HEK293 (cell line): Measurements from ENCODE around the gene TCF12.

Experiments used
- GLI2 ChIP-seq: fragments of 450-650 bp; formaldehyde crosslinking; IDR thresholded peaks from 2 replicates; pipeline ENCODE4; 2017; ENCODE audit warnings: missing biosample characterization, missing genetic modification characterization, low read depth, borderline replicate concordance
- KLF1 ChIP-seq: fragments of 450-650 bp; formaldehyde crosslinking; IDR thresholded peaks from 2 replicates; pipeline ENCODE4 v1.5.1; 2016; ENCODE audit warnings: missing biosample characterization, missing genetic modification characterization
- OVOL3 ChIP-seq: fragments of 450-650 bp; formaldehyde crosslinking; IDR thresholded peaks from 2 replicates; pipeline ENCODE4 v1.5.1; 2016; ENCODE audit warnings: missing biosample characterization, missing genetic modification characterization
- PATZ1 ChIP-seq: fragments of 450-650 bp; formaldehyde crosslinking; IDR thresholded peaks from 2 replicates; pipeline ENCODE4 v1.5.1; 2016; ENCODE audit warnings: missing biosample characterization, missing genetic modification characterization
- YY1 ChIP-seq: fragments of 450-650 bp; formaldehyde crosslinking; IDR thresholded peaks from 2 replicates; pipeline ENCODE4 v1.5.1; 2018; ENCODE audit warnings: missing biosample characterization, missing genetic modification characterization
- ZBTB48 ChIP-seq: fragments of 450-650 bp; formaldehyde crosslinking; IDR thresholded peaks from 2 replicates; pipeline ENCODE4 v1.5.1; 2016; ENCODE audit warnings: missing biosample characterization, missing genetic modification characterization
- ZEB2 ChIP-seq: fragments of 450-650 bp; formaldehyde crosslinking; IDR thresholded peaks from 2 replicates; pipeline ENCODE4 v1.5.1; 2016; ENCODE audit warnings: missing biosample characterization, missing genetic modification characterization
- ZFHX2 ChIP-seq: fragments of 450-650 bp; formaldehyde crosslinking; conservative IDR thresholded peaks from 2 replicates; pipeline ENCODE4 v1.5.1; 2016; ENCODE audit warnings: missing biosample characterization, missing genetic modification characterization
- ZNF23 ChIP-seq: fragments of 450-650 bp; formaldehyde crosslinking; IDR thresholded peaks from 2 replicates; pipeline ENCODE4 v1.5.1; 2016; ENCODE audit warnings: missing biosample characterization, missing genetic modification characterization, borderline replicate concordance
- ZNF266 ChIP-seq: fragments of 450-650 bp; formaldehyde crosslinking; IDR thresholded peaks from 2 replicates; pipeline ENCODE4 v1.5.1; 2016; ENCODE audit warnings: missing biosample characterization, missing genetic modification characterization, low read depth
- ZNF404 ChIP-seq: fragments of 450-650 bp; formaldehyde crosslinking; IDR thresholded peaks from 2 replicates; pipeline ENCODE4 v1.5.1; 2017; ENCODE audit warnings: missing biosample characterization, missing genetic modification characterization
- ZNF514 ChIP-seq: fragments of 450-650 bp; formaldehyde crosslinking; IDR thresholded peaks from 2 replicates; pipeline ENCODE4 v1.5.1; 2016; ENCODE audit warnings: missing biosample characterization, missing genetic modification characterization
- ZNF549 ChIP-seq: fragments of 450-650 bp; IDR thresholded peaks from 2 replicates; pipeline ENCODE4 v1.5.1; 2018; ENCODE audit warnings: missing biosample characterization, missing genetic modification characterization, mild to moderate bottlenecking, inconsistent platforms, moderate library complexity
- ZNF654 ChIP-seq: fragments of 450-650 bp; formaldehyde crosslinking; IDR thresholded peaks from 2 replicates; pipeline ENCODE4 v1.5.1; 2016; ENCODE audit warnings: low read depth, missing biosample characterization, missing genetic modification characterization
- ZNF707 ChIP-seq: fragments of 450-650 bp; formaldehyde crosslinking; IDR thresholded peaks from 2 replicates; pipeline ENCODE4 v1.5.1; 2016; ENCODE audit warnings: missing biosample characterization, missing genetic modification characterization
- ZNF791 ChIP-seq: fragments of 450-650 bp; formaldehyde crosslinking; IDR thresholded peaks from 2 replicates; pipeline ENCODE4 v1.5.1; 2016; ENCODE audit warnings: missing biosample characterization, missing genetic modification characterization
- TF ChIP-seq, protein P1 (sequence below): fragments of 450-650 bp; formaldehyde crosslinking; IDR thresholded peaks from 2 replicates; pipeline ENCODE4 v1.5.1; 2016; ENCODE audit warnings: missing biosample characterization, missing genetic modification characterization
- TF ChIP-seq, protein P2 (sequence below): fragments of 450-650 bp; formaldehyde crosslinking; IDR thresholded peaks from 2 replicates; pipeline ENCODE4 v1.5.1; 2016; ENCODE audit warnings: missing biosample characterization, missing genetic modification characterization, low read depth
- TF ChIP-seq, protein P3 (sequence below): fragments of 450-650 bp; formaldehyde crosslinking; IDR thresholded peaks from 2 replicates; pipeline ENCODE4 v1.5.1; 2016; ENCODE audit warnings: missing biosample characterization, missing genetic modification characterization
- TF ChIP-seq, protein P4 (sequence below): fragments of 450-650 bp; formaldehyde crosslinking; IDR thresholded peaks from 2 replicates; pipeline ENCODE4 v1.5.1; 2016; ENCODE audit warnings: missing biosample characterization, missing genetic modification characterization
- TF ChIP-seq, protein P5 (sequence below): fragments of 450-650 bp; formaldehyde crosslinking; IDR thresholded peaks from 2 replicates; pipeline ENCODE4 v1.5.1; 2016; ENCODE audit warnings: missing biosample characterization, missing genetic modification characterization

The TCF12 gene

GRCh38 chr15:56886932-56887781 is 31.3 kb upstream of the TCF12 start (continued):
- peak; percentile 54; the same call in 1 of the 2 replicates for TF ChIP-seq KLF1 (tag by site-specific recombination)
- no peak for TF ChIP-seq ZNF654 (tag by site-specific recombination)
- TF ChIP-seq, protein P1, sequence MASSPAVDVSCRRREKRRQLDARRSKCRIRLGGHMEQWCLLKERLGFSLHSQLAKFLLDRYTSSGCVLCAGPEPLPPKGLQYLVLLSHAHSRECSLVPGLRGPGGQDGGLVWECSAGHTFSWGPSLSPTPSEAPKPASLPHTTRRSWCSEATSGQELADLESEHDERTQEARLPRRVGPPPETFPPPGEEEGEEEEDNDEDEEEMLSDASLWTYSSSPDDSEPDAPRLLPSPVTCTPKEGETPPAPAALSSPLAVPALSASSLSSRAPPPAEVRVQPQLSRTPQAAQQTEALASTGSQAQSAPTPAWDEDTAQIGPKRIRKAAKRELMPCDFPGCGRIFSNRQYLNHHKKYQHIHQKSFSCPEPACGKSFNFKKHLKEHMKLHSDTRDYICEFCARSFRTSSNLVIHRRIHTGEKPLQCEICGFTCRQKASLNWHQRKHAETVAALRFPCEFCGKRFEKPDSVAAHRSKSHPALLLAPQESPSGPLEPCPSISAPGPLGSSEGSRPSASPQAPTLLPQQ, result no peak; the same call in none of the 2 replicates
- no peak for TF ChIP-seq ZNF404 (tag by site-specific recombination)
- peak; percentile 67 for TF ChIP-seq ZFHX2 (tag by site-specific recombination)
- no peak for TF ChIP-seq ZNF23 (tag by site-specific recombination)
- TF ChIP-seq PATZ1 (tag by site-specific recombination), result peak; percentile 86
- TF ChIP-seq, protein P2, sequence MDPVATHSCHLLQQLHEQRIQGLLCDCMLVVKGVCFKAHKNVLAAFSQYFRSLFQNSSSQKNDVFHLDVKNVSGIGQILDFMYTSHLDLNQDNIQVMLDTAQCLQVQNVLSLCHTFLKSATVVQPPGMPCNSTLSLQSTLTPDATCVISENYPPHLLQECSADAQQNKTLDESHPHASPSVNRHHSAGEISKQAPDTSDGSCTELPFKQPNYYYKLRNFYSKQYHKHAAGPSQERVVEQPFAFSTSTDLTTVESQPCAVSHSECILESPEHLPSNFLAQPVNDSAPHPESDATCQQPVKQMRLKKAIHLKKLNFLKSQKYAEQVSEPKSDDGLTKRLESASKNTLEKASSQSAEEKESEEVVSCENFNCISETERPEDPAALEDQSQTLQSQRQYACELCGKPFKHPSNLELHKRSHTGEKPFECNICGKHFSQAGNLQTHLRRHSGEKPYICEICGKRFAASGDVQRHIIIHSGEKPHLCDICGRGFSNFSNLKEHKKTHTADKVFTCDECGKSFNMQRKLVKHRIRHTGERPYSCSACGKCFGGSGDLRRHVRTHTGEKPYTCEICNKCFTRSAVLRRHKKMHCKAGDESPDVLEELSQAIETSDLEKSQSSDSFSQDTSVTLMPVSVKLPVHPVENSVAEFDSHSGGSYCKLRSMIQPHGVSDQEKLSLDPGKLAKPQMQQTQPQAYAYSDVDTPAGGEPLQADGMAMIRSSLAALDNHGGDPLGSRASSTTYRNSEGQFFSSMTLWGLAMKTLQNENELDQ (tag by site-specific recombination), result no peak
- TF ChIP-seq ZNF791 (tag by site-specific recombination), result no peak
- no peak for TF ChIP-seq GLI2 (tag by site-specific recombination)
- TF ChIP-seq, protein P3, sequence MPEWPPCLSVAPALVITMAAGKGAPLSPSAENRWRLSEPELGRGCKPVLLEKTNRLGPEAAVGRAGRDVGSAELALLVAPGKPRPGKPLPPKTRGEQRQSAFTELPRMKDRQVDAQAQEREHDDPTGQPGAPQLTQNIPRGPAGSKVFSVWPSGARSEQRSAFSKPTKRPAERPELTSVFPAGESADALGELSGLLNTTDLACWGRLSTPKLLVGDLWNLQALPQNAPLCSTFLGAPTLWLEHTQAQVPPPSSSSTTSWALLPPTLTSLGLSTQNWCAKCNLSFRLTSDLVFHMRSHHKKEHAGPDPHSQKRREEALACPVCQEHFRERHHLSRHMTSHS (tag by site-specific recombination), result no peak
- TF ChIP-seq ZNF549 (tag by site-specific recombination), result no peak
- no peak for TF ChIP-seq ZNF266
- TF ChIP-seq ZEB2, result peak; percentile 58; the same call in 1 of the 2 replicates
- peak; percentile 73 for TF ChIP-seq YY1 (tag by site-specific recombination)
- TF ChIP-seq OVOL3 (tag by site-specific recombination), result no peak
- TF ChIP-seq ZNF514 (tag by site-specific recombination), result no peak
- TF ChIP-seq ZNF707 (tag by site-specific recombination), result no peak
- TF ChIP-seq, protein P4, sequence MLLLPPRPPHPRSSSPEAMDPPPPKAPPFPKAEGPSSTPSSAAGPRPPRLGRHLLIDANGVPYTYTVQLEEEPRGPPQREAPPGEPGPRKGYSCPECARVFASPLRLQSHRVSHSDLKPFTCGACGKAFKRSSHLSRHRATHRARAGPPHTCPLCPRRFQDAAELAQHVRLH (tag by site-specific recombination), result no peak
- peak; percentile 89 for TF ChIP-seq ZBTB48 (tag by site-specific recombination)
- TF ChIP-seq, protein P5, sequence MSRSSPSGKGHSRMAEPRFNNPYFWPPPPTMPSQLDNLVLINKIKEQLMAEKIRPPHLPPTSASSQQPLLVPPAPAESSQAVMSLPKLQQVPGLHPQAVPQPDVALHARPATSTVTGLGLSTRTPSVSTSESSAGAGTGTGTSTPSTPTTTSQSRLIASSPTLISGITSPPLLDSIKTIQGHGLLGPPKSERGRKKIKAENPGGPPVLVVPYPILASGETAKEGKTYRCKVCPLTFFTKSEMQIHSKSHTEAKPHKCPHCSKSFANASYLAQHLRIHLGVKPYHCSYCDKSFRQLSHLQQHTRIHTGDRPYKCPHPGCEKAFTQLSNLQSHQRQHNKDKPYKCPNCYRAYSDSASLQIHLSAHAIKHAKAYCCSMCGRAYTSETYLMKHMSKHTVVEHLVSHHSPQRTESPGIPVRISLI (tag by site-specific recombination), result 0 out of 2 replicates have a peak, but pooled peaks have one; percentile 9
